Gastroesophageal sphincter (tissue), 4 donors: ENCODE data around the gene LMO7. TPM values are rescaled to one million over a fixed set of nuclear protein-coding genes. Genes with fewer than 3 reads are reported as not detected.
"Not testable (repeated sequence)": the region's sequence is repeated elsewhere in the genome, so short reads cannot be mapped to it uniquely, and the experiment has no call there.

ENCODE experiments used
- ATAC-seq: fragments of 150-250 bp; one replicate; pipeline ENCODE4 v1.9.1; 2016; ENCODE audit warnings: mild to moderate bottlenecking, moderate library complexity
- H3K27ac ChIP-seq, 4 donors: fragments of 200-600 bp; sonication (generic) in 3 of 4; 1 replicate in 3 of 4; 2 replicates in 1 of 4; pipeline ENCODE4 v1.5.1; 2016 to 2019
- H3K27me3 ChIP-seq: fragments of 200-600 bp; sonication (generic); one replicate; pipeline ENCODE4 v1.5.1; 2019
- H3K36me3 ChIP-seq, 2 donors: fragments of 200-600 bp; sonication (generic); one replicate each; pipeline ENCODE4 v1.5.1; 2019; ENCODE audit warnings: control low read depth in 1 of 2
- H3K4me1 ChIP-seq, 3 donors: fragments of 200-600 bp; sonication (generic); 1 replicate in 2 of 3; 2 replicates in 1 of 3; pipeline ENCODE4 v1.5.1; 2016 to 2019; ENCODE audit warnings: control low read depth in 2 of 3
- H3K4me3 ChIP-seq, 2 donors: fragments of 200-600 bp; sonication (generic); one replicate each; pipeline ENCODE4 v1.5.1; 2019; ENCODE audit warnings: mild to moderate bottlenecking in 1 of 2, moderate library complexity in 1 of 2
- H3K9me3 ChIP-seq, 3 donors: fragments of 200-600 bp; sonication (generic); one replicate each; pipeline ENCODE4 v1.5.1; 2017 to 2019; ENCODE audit warnings: control low read depth in 2 of 3
- EP300 ChIP-seq: sonication (generic); formaldehyde crosslinking; IDR thresholded peaks from one replicate; pipeline ENCODE4 v1.6.1; 2017; ENCODE audit warnings: antibody characterized with exemption, mild to moderate bottlenecking
- POLR2A ChIP-seq, 2 donors: fragments of 450-650 bp; IDR thresholded peaks; one replicate each; pipeline ENCODE4 v1.6.1; 2017; ENCODE audit warnings: antibody characterized with exemption in 2 of 2, mild to moderate bottlenecking in 2 of 2, moderate library complexity in 1 of 2
- POLR2AphosphoS5 ChIP-seq: sonication (generic); formaldehyde crosslinking; IDR thresholded peaks from one replicate; pipeline ENCODE4 v1.6.1; 2017; ENCODE audit warnings: antibody characterized with exemption
- WGBS, 2 donors: methylation state at CpG; one replicate each; pipeline ENCODE4 v1.1.5; 2018; ENCODE audit warnings: low coverage in 1 of 2; 5-methylcytosine and 5-hydroxymethylcytosine counted together
- total RNA-seq, 4 donors: library from RNA; depleted of rRNA; stranded (reverse); fragments of >200 nt; gene quantifications; one replicate each; pipeline ENCODE4 v1.1.0, GENCODE V29; 2016
- TF ChIP-seq, protein P1 (sequence below), 4 experiments: fragments of 200-600 bp in 2 of 4; fragments of 450-650 bp in 2 of 4; sonication (generic) in 1 of 4; IDR thresholded peaks; one replicate each; pipeline ENCODE4 v1.5.1; 2017 to 2019; ENCODE audit warnings: antibody characterized with exemption in 4 of 4, mild to moderate bottlenecking in 2 of 4, moderate library complexity in 2 of 4

Gene LMO7
- total RNA-seq, 4 donors from 2014 or later, result 15.1 to 45.0 (median 26.8) TPM

- Histone ChIP-seq H3K36me3 (no peaks in the 10 kb centered on the region), H3K27ac (no peak overlapping the region), H3K9me3 (no peaks in the 10 kb centered on the region), H3K4me1 (peaks cover 0 to 9% (median 0%) of the 10 kb centered on the region in 3 donors), H3K27me3 (no peaks in the 10 kb centered on the region), H3K4me3 (no peak overlapping the region)
- TF ChIP-seq POLR2AphosphoS5, result no peak
- no peak for TF ChIP-seq POLR2A (IDR thresholded peaks at IDR 0.05)
- no peak for TF ChIP-seq EP300
- TF ChIP-seq, protein P1, sequence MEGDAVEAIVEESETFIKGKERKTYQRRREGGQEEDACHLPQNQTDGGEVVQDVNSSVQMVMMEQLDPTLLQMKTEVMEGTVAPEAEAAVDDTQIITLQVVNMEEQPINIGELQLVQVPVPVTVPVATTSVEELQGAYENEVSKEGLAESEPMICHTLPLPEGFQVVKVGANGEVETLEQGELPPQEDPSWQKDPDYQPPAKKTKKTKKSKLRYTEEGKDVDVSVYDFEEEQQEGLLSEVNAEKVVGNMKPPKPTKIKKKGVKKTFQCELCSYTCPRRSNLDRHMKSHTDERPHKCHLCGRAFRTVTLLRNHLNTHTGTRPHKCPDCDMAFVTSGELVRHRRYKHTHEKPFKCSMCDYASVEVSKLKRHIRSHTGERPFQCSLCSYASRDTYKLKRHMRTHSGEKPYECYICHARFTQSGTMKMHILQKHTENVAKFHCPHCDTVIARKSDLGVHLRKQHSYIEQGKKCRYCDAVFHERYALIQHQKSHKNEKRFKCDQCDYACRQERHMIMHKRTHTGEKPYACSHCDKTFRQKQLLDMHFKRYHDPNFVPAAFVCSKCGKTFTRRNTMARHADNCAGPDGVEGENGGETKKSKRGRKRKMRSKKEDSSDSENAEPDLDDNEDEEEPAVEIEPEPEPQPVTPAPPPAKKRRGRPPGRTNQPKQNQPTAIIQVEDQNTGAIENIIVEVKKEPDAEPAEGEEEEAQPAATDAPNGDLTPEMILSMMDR (IDR thresholded peaks at IDR 0.05), result no peak
- ATAC-seq, result no peak
These were observed 87.8 kb downstream of the LMO7 start for GRCh38 chr13:75723901-75724300.

GRCh38 chr13:75724752-75725517 is 88.8 kb downstream of the LMO7 start:
- Histone ChIP-seq H3K36me3 (no peaks in the 10 kb centered on the region), H3K9me3 (no peaks in the 10 kb centered on the region), H3K27ac (no peak overlapping the region), H3K4me3 (no peak overlapping the region), H3K4me1 (peaks cover 0 to 9% (median 0%) of the 10 kb centered on the region in 3 donors), H3K27me3 (no peaks in the 10 kb centered on the region)
- 67 to 82% methylated on average over 3 of the region's 3 CpGs for WGBS, 2 donors
- ATAC-seq, result no peak
- TF ChIP-seq EP300, result no peak
- TF ChIP-seq, protein P1 (IDR thresholded peaks at IDR 0.05), result no peak
- TF ChIP-seq POLR2A (IDR thresholded peaks at IDR 0.05), result no peak
- TF ChIP-seq POLR2AphosphoS5, result no peak

GRCh38 chr13:75725736-75726135 is 89.6 kb downstream of the LMO7 start:
- Histone ChIP-seq H3K4me1 (peaks cover 0 to 9% (median 0%) of the 10 kb centered on the region in 3 donors), H3K27ac (no peak overlapping the region), H3K9me3 (no peaks in the 10 kb centered on the region), H3K4me3 (no peak overlapping the region), H3K27me3 (no peaks in the 10 kb centered on the region), H3K36me3 (no peaks in the 10 kb centered on the region)
- TF ChIP-seq EP300 (no peak), POLR2AphosphoS5 (no peak), POLR2A (IDR thresholded peaks at IDR 0.05) (no peak)
- TF ChIP-seq, protein P1 (IDR thresholded peaks at IDR 0.05), result no peak
- ATAC-seq, result no peak

GRCh38 chr13:75726306-75726705 is 90.2 kb downstream of the LMO7 start:
- H3K4me1 ChIP-seq, result peaks cover 0 to 9% (median 0%) of the 10 kb centered on the region in 3 donors
- WGBS, 2 donors, result 85 to 92% methylated on average over 2 of the region's 2 CpGs
- H3K9me3 ChIP-seq, result no peaks in the 10 kb centered on the region
- H3K36me3 ChIP-seq, result no peaks in the 10 kb centered on the region
- H3K27me3 ChIP-seq, result no peaks in the 10 kb centered on the region
- no peak overlapping the region for H3K27ac ChIP-seq
- no peak for TF ChIP-seq POLR2AphosphoS5
- TF ChIP-seq, protein P1 (IDR thresholded peaks at IDR 0.05), result no peak
- no peak for TF ChIP-seq POLR2A (IDR thresholded peaks at IDR 0.05)
- TF ChIP-seq EP300, result no peak
- H3K4me3 ChIP-seq, result no peak overlapping the region
- no peak for ATAC-seq

DNA sequence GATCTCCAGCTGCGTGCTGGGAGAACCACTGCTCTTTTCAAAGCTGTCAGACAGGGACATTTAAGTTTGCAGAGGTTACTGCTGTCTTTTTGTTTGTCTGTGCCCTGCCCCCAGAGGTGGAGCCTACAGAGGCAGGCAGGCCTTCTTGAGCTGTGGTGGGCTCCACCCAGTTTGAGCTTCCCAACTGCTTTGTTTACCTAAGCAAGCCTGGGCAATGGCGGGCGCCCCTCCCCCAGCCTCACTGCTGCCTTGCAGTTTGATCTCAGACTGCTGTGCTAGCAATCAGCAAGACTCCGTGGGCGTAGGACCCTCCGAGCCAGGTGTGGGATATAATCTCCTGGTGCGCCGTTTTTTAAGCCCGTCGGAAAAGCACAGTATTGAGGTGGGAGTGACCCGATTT is 97.0 kb downstream of the LMO7 start:
- WGBS, 2 donors, result 92% methylated on average over 4 of the region's 11 CpGs; no CpG with 5 or more reads in 1 of the 2 donors
- H3K27me3 ChIP-seq, H3K4me1 ChIP-seq, ATAC-seq, H3K36me3 ChIP-seq, H3K9me3 ChIP-seq, H3K27ac ChIP-seq, H3K4me3 ChIP-seq: not testable (repeated sequence)
